IPS DF 4.7 (cell line): ENCODE measurements around the gene PTPN14.

ENCODE experiments used
- DNase-seq: peaks from one replicate; pipeline ENCODE4 v3.0.0-alpha.2; 2013; ENCODE audit warnings: low spot score; ENCODE audit errors: extremely low read depth

The PTPN14 gene

DNA sequence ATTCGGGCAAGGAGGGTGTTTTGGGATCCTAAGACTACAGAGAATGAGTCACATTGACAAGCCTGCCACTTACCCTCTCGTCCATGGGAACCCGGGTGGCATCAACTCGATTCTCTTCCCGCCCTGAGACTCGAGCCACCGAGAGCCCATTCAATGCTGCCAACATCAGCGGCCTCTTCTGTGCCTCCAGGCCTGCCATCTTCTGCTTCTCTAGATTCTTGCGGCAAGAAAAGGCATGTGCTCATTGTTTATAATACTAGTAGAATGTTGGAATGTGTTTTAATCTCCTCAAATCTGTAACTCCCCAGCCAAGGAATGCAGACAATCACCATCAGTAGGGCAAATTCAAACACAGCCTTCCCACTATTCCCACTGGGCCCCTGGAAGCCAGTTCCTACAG is 173.5 kb downstream of the PTPN14 start:
- no peak for DNase-seq

DNA sequence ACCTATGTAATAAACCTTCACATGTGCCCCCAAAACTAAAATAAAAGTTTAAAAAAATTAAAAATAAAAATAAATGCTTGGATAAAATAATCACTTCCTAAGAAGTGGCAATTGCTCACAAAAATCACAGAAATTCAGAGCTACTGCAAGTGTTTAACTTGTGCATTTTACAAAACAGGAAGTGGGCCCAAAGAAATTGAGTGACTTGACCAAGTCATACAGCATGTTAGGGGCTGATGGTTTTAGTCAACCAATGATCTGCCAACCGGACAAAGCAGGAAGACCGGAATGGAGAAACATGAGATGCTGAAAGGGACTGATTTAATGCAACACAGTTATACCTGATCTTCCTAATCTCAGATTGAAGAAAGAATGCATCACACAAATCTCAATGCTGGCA is 173.9 kb downstream of the PTPN14 start:
- no peak for DNase-seq

DNA sequence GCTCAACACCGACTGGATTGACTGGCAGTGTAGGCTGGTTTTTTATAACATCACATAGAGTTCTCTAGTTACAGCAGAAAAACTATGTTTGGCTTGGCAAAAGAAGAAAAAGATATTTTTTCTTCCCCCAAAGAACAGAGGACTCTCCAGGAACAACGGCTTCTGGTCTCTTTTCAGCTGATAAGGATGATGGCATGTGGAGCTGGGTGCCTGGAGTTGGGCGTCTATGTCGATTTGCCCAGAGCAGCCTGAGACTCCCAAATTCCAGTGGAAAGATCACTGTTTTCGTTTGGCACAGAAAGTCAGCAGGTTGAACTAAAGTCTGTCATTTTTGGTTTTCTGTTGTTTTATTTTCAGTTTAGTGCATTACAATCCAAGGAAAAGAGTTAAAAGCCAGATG is 179.3 kb downstream of the PTPN14 start:
- DNase-seq = no peak

DNA sequence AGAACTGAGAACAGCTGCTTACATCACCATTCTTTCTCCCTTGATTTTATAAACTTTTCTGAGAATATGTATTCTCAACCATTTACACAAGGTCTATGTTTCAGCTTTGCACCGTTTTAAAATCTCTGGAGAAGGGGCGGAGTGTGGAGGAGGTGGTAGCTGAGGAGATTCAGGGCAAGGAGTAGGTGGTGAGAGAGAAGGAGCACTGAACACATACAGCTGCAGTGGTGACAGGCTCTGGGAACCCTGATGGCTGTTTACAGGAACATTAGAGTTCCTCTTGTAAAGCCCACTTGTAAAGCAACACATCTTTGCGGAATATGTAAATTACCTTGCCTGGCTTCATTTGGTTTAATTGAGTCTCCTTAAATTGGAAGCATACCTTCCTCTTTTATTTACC is 180.8 kb downstream of the PTPN14 start:
- no peak for DNase-seq

DNA sequence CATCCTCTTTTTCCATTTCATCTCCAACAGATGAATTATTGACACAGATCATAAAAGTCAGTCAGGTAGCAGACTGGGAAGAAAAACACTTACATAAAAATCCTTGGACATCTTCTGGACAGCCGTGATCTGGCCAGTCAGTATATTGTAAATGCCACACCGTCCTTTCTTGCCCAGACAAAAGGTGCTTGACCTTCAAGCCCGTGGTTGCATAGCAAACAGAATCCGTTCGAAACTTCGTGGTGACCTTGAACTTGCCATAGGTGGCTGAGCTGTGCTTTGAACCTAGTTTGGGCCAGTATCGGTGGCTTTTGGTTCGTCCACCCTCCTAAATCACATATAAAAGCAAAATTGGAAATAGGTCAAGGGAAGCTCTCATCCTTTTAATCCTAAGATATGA is 182.0 kb downstream of the PTPN14 start:
- no peak for DNase-seq

DNA sequence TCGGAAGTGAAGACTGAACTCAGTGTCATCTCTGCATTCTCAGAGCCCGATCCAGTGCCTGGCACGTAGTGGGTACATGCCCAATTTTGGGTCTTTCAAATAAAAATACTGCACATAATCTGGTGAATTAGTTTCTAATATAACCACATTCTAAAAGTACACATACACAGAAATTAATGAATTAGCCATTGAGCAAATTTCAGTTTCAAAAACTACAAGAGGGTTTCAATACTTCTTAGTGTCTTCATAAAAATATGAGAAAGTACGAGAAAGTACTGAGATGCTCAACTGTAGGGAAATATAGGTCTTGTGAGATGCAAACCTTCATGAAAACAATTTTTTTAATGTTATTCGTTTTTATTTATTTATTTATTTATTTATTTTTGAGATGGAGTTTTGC is 183.6 kb downstream of the PTPN14 start:
- DNase-seq = no peak

DNA sequence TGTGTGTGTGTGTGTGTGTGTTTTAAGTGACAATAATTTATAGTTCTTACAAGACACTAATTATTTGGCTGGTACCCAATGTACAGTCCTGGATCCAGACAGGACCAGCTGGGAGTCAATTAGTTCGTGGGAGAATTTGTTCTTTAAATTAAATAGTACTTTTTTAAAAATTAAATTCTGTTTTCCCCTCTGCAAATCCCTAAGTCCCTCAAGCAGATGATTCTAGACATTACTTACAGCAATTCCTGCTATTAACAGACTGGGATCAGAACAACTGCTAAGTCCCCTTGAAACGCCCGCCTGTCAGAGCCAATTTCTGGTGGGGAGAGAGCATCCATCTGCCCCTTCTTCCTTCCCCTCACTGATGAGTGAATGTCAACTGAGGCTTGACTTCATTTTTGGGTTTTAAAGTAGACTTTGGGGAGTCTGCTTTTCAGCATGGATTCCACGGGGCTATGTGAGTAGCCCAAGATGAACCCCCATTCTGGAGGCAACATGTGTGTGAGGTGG is 186.6 kb downstream of the PTPN14 start:
- DNase-seq = no peak

DNA sequence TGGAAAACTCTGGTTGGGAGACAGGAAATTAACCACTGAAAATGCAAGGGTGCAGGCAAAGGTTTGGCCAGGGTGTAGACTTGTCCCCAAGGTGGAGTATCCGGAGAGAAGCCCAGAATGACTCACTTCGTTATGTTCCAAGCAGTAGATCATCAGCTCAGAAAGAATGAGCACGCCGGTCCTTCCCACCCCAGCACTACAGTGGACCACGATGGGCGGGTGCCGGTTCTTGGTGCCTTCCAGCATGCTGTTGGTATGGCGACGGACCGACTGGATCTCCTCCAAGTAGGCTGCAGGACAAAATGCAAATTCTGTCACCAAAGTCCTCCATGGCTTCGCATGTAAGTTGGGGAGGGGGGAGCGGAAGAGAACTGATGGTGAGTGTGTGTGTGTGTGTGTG is 187.0 kb downstream of the PTPN14 start:
- DNase-seq = no peak

DNA sequence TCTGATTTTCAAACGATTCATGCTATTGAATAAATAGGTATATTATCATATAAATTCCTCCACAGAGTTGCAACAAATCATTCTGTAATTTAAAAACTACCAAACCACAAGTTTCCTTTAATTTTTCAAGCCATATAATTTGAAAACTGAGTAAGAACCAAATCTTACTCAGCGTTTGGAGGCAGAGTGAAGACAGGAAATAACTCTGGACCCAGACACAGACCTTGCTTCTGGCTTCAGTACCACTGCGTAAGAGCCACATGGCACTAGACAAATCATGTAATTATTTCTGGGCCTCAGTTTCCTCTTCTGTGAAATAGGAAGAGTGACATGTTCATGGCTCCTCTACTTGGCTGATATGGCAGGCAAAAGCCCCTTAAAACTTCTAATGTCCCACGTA is 188.0 kb downstream of the PTPN14 start:
- DNase-seq = no peak

DNA sequence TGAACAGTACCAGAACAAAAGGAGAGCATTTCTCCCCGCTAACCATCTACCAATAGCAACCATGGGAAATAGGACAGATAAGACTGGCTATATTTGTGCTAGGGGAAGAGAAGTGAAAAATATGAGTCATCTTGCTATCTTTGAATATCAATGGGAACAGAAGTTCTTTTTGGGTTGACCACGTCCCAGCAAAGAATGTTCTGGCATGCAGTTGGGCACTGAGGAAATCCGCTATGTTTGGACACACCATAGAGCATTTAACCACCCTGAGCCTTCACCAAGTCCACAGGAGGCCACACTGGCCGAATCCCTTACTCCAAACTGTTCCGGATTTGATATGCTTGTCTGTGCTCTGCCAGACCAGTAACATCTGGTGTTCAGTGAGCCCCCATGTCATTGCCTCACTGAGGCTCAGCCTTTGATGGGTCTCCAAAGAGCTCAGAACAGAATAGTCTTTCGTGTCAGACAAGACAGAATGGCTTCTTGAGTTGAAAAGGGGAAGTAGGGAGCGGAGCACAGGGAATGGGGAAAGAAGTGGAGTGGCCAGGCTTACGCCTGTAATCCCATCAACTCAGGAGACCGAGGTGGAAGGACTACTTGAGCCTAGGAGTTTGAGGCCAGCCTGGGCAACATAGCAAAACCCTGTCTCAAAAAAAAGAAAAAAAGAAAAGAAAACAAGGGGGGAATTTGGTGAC is 189.1 kb downstream of the PTPN14 start:
- no peak for DNase-seq

DNA sequence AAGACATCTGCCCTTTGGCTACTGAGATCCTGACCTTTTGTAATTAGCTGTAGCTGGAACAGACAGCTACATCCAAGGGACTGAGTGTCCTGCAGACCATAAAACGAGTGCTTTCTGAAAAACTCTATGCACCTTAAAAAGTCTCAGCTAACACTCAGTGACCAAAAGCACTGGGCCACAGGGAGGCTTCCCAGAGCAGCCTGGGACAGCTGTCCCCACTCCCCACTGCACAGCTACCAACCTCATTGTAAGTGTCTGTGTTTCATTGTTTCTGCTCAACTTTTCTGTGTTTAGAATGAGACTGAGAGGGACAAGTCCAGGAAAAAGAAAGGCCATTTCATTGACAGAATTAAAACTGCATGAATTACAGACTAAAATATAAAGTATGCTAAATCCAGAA is 189.8 kb downstream of the PTPN14 start:
- no peak for DNase-seq

DNA sequence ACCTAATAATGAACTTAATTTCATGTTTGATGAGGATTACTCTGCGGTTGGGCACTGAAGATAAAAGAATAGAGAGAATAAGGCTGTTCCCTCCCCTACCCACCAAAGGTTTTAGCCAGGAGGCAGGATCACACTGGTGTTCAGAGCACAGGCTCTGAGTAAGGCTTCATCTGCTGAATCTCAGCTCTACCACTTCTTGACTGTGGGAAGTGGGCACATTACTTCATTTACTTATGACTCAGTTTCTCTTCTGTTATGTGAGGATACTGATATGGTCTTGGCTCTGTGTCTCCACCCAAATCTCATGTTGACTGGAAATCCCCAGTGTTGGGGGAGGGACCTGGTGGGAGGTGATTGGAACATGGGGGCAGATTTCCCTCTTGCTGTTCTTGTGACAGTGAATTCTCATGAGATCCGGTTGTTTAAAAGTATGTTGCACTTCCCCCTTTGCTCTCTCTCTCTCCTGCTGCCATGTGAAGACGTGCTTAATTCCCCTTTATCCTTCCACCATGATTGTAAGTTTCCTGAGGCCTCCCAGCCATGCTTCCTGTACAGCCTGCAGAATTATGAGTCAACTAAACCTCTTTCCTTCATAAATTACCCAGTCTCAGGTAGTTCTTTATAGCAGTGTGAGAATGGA is 190.8 kb downstream of the PTPN14 start:
- no peak for DNase-seq

DNA sequence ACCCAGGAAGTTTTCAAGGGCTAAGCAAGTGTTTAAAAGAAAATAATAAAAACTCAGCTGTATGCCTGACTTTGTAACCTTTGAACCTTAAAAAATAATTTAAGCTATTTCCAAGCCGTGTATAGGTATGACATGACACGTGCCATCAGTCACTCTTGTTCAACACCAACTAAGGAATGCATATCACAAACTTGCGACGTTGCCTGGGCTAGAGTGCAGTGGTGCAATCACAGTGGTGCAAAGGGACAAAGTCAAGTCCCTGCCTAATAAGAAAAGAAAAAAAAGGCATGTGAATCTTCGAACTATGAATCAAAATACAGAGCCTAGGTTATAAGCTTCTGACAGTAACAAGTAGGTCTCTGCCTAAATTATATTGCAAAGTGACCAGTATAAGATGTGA is 191.3 kb downstream of the PTPN14 start:
- no peak for DNase-seq

DNA sequence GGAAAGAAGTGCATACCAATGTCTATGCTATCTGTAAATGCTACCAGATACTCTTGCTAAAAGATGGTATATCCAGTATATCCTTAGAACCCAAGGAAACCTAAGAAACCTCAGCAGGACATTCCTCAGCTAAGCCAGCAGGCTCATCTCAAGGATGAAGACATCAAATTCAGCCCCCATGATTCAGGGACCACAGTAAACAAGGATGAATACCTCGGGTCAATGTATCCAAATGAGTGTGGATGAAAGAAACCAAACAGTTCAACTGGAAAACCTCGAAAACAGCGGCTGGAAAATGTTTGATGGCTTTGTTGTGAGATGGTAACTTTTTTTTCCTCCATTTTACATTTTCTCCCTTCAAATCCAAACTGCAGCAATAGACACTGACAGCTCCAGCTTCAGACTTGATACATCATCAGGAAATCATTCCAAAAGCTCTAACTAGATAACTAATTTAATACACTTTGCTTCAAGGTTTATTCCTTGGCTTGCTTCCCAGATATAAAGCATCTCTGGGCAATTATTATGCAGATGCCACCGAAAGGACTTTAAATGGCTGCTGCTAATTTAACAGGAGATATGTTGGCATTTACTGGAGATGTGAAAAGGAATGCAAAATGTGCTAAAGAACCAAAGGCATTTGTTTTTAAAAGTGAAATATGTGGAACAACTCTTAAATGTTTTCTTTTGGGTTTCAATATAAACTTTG is 196.8 kb downstream of the PTPN14 start:
- no peak for DNase-seq

DNA sequence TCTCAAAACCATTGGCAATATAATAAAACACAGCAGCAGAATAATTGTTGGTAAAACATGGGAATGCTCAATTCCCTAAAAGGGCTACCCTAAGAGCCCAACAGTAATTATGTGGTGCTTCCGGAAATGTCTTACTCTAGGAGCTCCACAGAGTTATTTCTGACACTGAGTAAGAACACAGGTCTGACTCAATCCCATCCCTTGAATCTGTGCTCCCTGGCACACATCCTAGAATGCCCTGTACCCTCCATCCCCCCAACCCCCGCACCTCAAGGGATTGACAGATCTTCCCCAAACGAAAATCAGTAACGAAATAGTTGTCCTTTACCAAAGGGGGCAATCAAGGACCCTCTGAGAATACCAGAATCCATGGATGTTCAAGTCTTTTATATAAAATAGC is 198.6 kb downstream of the PTPN14 start:
- DNase-seq = no peak

DNA sequence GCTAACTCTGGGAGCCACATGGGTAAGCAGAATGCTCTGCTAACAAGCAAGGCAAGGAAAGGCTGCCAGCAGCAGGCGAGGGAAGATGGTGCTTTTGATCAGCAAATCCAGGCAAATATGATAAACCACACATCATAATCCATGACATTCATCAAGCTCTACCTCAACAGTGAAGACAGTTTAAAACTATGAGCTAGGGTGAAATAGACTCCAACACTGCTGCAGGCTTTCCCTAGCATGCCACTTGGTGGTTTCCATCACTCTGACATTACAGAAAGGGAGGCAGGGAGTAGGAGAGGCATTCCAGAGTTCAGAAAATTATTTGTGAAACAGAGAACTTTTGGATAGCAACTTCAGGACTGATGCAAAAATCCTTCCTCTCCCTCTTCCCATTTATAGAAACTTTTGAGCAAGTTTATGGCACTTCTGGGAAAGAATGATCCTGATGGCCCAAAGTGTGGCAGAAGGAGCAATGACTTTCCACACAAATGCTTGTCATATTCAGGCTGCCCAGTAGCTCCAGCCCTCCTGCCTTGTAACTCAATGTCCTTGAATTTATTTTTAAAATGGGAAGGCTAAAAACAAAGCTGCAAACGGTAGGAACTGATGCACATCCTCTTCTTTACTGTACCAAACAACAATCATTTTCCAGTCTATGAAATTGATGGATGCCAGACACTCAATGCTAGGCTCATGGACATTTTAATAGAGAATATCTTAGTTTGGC is 199.7 kb downstream of the PTPN14 start:
- DNase-seq = no peak

DNA sequence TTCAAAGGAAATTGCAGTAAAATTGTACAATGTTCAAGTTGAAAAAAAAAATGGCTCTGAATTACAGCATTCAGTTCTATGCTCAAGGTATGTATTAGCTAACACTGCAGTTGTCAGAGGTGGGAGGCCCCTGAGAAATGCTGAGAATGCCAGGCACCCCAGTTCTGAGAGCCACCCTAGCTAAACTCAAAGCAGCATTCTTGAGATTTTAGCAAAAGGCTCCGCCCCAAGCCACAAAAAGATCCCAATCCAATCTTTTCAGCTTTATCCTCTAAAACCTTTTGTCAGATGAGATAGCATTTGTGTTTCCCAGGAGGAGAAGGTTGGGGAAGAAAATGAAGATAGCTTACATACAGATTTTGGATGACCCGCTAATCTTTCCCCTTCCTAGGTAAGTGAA is 201.6 kb downstream of the PTPN14 start:
- no peak for DNase-seq

DNA sequence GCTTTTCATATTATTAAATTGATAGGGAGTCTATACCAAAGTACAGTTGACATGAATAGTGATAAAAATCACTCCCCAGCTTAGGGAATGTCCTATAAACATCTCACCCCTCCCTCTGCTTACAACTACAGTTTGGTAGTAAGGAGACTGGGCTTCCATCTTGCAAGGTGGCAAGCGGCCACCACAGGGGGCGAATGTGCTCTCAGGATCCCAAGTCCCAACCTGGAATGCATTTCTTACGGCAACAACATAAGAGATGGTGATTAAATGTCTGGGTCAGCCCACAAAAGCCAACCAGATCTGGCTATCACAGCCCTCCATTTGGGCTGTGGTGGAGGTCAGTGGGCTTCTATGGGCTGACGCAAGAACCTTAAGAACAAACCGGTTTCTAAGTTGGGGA is 202.4 kb downstream of the PTPN14 start:
- DNase-seq = no peak

DNA sequence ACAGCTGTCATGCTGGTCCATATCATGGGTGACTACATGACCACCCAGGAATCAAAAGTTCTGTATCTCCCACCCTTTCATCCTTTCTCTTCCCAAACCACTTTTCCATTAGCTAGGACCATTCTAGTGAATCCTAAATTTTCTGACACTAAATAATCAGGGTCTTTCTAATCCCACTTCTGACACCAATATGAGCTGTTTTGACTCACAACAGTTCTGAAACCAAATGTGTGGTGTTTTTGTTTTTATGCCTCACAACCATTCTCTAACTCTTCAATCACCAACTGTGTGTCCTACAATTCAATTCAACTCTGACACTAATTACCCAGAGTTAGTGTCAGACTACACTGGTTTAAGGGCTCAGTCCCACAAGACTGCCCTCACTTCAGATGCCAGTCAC is 206.5 kb downstream of the PTPN14 start:
- no peak for DNase-seq

DNA sequence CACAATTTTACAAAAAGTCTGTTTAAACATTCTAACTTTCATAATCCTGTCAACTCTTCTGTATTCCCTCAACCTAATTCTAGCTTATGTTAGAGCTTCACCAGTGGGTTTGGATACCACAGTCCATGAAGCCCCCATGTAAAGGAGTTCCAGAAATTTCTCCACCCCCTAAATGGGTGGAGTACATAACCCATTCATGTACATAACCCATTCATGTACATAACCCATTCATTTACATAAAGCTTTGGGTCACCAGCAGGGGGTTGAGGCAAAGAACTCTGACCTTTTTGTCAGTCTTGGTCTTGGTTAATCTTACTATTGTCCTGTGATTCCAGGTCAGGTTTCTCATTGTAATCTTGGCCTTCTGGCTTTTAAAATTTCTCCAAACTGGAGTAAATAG is 208.9 kb downstream of the PTPN14 start:
- DNase-seq = no peak

DNA sequence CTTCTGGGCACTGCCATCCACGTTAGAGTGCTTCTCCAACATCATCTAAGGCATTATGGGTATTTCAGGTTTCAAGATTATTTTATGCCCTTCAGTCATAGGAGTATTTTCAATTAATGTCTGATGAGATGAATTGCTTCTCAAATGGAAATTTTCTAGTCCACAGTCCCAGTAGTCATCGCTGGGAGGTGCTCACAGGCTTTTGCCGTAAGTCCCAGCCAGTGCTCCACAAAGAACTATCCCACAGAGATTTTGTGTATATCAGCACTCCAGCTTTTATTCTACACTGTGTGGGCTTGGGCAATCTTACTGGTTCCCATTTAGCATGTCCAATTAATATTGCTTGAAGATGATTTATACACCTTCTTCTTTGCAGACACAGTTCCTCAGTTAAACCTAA is 209.5 kb downstream of the PTPN14 start:
- DNase-seq = no peak

DNA sequence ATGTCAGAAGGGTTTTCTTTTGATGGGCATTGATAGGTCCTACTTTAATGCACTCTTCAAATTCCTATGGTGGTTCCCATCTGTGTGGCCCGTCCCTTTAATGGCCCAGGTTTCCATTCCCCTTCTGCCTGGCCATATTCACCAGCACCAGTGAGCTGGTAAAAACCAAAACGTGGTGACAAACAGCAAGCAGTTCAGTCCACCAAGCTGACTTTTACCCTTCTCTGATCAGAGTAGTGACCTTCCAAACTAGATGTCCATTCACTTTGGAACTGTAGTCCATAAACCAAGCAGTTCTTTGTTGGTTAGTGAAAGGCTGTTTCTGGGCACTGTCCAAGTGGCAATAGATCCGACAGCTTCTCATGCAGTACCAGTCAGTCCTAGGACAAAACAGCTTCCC is 209.9 kb downstream of the PTPN14 start:
- DNase-seq = no peak
